Mesenteric fat pad (tissue), 1 donor: ENCODE measurements around the gene C16orf78. TPM values are rescaled to one million over a fixed set of nuclear protein-coding genes. Genes with fewer than 3 reads are reported as not detected.

ENCODE experiments used
- DNase-seq: peaks from one replicate; pipeline ENCODE4 v3.0.0-alpha.2; 2020; ENCODE audit warnings: low spot score
- total RNA-seq: library from RNA; stranded (reverse); fragmentation: NEBNext Ultra II Directional; extraction: Animal tissue kit (Norgen Biotek cat#: 25700); gene quantifications from one replicate; pipeline ENCODE4 v1.2.1, GENCODE V29; 2021
- donor health status: DM: yes; HTN: yes; CAD: no.

The C16orf78 gene
- total RNA-seq, 1 donor from 2014 or later: not detected

DNA sequence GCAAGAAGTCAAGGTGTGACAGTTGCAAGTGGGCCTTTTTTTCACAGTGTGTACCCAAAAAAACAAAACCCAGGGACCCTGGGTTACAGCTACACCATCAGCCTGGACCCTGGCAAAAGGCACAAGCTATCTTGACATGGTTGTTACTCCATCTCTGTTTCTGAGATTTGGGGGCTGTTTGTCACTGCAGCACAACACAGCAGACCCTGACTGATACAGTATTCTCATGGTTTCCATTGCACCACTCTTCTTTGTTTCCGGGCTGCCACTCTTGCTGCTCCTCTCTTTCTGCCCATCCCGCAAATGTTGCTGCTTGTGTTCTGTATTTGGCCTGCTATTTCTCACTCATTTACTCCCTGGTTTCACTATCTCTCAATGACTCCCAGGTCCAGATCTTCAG is 55.2 kb downstream of the C16orf78 start:
- DNase-seq: peak; percentile 14

GRCh38 chr16:49431040-49431439 is 57.4 kb downstream of the C16orf78 start:
- DNase-seq: peak; percentile 78

GRCh38 chr16:49431591-49432290 is 58.1 kb downstream of the C16orf78 start:
- DNase-seq: peak; percentile 68

DNA sequence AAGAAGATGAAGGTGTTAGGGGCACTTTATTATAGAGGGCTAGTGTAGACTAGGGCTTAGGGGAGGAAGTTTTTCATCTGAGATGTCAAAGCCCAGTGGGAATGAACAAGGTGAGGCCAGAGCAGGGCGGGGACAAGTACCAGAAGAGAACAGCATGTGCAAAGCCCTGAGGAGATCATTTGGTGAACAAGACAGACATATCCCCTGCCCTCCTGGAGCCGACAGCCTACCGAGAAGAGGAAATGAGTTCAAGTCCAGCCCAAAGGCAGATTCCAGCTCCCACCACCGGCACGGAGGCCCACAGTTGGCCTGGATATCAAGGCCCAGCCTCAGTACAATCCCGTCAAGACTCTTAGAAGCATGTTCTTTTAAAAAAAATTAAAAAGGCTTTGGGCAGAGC is 61.1 kb downstream of the C16orf78 start:
- DNase-seq: no peak

DNA sequence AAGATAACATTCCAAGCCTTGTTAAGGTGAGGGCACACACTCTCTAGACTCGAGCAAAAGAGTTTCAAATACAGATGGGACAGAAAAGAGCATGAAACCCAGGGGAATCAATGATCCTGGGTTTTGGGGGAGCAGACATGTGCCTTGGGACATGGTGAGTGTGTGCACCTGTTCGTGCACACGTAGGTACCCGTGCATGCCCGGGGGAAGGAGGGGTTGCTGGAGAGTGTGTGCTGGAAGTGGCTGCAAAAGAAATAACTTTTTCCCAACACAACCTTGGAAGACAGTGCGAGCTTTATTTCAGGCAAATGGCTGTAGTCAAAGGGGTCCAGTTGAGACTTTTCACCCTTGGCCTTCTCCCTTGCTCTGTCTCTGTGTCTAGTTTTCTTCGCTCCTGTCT is 62.6 kb downstream of the C16orf78 start:
- DNase-seq: no peak

GRCh38 chr16:49437344-49437743 is 63.7 kb downstream of the C16orf78 start:
- DNase-seq: no peak

- no peak for DNase-seq
Measured at GRCh38 chr16:49439050-49439449, 65.4 kb downstream of the C16orf78 start.

DNA sequence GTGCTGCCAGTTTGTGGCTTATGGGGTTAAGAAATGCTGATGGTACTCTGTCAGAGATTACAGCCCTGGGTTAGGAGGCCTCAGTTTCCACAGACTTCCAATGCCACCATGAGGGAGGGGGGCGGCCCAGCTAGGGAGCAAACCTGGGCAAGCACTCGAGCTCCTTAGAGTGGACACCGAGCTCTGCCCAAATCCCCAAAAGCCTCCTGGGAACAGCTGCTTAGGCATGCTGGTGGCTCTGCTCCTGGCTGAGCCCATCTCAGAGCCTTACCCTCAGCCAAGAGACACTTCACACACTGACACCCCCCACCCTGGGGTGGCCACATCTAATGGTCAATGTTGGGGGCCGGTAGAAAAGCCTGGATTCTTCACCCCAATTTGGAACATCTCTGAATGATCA is 66.1 kb downstream of the C16orf78 start:
- peak; percentile 77 for DNase-seq

DNA sequence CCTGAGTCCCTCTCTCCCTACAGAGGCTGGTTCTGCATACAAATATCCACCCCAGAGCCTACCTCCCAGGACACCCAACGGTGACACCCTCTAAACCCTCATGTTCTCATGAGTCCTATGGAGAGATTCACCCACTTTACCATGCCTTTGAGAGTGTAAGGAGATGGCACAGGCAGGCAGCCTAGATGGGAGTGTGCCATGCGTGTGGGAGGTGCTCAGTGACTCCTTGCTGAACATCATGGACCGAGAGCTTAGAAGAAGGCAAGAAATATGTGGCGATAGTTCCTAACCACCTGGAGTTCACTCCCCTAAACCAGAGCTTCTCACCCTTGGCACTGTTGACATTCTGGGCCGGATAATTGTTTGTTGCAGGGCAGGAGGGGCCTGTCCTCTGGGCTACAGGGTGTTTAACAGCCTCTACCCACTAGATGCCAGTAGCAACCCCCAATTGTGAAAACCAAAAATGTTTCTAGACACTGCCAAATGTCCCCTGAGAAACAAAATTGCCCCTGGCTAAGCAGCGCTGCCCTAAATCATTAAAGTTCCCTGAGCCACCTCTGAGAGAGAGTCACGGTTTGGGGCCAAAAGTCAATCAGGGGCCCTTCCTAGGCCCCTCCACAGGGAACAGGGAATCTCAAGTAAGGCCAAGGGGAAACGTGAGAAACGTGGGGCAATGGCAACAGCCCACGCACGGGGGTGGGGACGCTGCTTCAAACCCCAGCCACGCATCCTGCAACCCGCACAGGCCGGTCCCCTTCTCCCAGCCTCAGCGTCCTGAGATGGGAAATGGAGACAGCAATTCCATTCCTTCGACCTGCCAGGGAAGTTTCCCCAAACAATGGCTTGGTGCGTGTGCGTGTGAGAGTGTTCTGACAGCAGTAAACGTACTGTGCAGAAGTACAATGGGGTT is 66.8 kb downstream of the C16orf78 start:
- DNase-seq: peak; percentile 24

DNA sequence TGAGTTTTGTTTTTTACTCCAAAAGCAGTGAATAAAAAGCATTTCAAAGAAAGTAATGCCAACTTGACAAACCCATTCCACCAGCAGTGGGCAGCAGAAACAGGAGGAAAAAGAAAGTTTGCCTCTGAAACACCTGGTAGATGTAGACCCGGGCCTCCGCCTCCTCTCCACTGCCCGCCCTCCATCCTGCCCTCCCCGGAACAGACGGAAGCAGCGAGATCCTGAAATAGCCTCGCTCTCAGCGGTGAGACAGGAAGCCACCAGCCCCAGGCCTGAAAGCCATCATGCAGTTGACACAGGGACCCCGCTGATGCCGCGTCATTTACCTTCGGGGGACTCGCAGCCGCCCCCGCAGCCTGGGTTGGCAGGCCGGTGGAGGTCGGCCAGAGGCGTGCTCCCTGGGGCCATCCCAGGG is 67.8 kb downstream of the C16orf78 start:
- DNase-seq: no peak

DNA sequence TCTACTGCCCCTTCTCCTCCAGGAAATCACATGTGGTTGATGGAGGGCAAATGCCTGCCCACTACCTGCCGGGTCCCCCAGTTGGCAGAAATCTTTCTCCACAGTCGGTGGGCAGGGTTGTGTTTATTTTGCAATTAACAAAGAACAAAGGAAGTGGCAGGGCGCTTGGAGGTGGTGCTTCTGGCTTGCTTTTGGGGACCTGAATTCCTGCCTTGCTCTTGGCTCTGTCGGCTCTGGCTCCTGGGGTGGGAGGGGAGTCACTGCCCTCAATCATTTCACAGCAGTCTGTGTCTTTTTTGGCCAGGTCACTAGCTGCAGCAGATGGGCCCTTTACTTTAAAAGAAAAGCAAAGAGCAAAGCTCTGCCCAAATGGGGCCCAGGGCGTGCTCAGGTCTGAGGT is 69.2 kb downstream of the C16orf78 start:
- no peak for DNase-seq

GRCh38 chr16:49443576-49443975 is 70.0 kb downstream of the C16orf78 start:
- DNase-seq: no peak

- no peak for DNase-seq
Measured at GRCh38 chr16:49446805-49447204, 73.2 kb downstream of the C16orf78 start.

Other genes with a start within 250 kb of the C16orf78 start
- gene CBLN1, start 92.0 kb upstream of the C16orf78 start, total RNA-seq: 0.61 TPM